ENCODE results near the gene CLCN3.
A peak's percentile ranks its signal among the peaks of the same experiment; 100 is the strongest.
"Not testable (repeated sequence)": the region's sequence is repeated elsewhere in the genome, so short reads cannot be mapped to it uniquely, and the experiment has no call there.

CLCN3 gene

DNA sequence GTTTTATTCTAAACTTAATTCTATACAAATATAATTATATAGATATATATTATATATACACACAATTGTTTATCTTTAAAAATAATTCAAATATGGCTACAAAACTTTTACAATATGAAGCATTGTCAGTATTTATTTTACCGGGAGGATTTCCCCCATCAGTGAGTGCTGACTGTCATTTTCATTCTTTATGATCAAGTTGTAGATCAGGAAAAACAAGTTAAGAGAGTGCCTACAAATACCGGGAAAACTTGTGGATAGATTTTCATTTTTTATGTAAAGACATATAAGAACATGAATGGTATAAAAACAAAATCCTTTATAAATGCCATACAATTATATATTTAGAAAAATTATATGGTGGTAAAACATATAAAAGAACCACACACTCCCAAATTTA lies 37.8 kb downstream of the CLCN3 start:
- no peak for DNase-seq

DNA sequence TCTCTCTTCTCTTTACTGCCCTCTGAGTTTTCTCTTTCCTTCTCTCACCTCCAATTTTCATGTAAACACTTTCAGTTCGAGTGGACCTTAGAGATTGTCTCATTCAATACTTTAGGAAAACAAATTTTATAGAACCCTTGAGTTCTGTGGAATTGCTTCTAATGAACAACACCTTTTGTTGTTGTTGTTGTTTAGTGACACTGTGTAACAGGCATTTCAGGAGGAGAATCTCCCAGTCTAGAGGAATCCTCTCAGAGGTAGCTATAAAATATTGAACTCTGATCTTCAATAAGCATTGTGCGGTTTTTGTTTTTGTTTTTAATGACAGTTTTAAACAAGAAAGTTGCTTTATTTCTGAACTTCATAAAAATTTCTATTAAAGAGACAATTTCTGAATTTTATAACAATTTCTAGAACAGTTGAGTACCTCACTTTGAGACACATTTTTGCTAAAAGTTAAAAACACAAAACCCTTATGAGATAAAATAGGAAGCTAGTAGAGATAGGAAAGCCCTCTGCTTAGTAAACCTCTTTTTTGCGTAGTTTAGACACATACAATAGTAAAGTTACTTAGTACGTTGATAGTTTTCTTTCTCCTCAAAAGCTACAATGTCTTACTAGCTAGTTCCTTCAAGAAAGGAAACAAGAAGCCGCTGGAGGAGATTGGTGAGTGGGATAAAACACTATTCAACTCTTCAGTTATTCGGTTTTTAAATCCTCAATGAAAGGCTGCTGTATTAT lies 38.8 kb downstream of the CLCN3 start:
- DNase-seq: no peak

DNA sequence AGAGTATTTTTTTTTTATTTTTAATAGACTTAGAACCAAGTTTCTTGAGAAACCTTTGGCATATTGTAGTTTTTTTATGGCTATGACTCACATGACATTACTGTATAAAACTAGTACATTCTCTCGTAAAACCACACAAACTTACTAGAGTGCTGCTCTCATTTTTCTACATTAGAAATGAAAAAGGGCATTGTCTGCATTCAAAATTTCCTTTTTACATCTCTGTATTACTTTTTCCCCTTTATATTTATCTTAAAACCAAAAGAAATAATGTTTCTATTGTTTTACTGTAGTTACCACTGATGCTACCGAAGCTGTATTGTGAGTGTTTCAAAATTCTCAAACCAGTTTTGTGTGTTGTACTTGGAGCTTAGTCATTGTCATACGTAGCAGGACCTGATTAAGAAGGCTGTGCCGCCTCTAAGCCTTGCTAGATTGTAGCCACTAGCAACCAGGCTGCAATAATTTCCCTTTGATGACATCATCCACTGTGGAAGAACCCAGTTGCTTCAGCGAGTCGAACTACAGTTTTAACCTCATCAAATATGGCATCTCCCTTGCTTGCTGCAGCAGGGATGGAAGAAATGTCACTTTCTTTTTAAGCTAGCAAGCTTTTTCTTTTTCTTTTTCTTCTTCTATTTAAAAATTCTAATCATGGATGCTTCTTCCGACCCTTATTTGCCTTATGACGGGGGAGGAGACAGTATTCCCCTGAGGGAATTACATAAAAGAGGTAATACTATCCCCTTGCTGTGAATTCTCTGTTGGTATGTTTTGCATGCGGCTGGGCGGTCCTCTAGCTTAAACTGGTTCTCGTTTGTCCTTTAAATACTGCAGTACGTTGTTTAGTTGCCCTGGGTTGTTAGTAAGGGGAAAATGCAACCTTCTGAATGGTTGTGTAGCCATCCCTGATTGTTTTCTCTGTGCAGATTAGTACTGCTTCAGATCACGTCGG lies 39.6 kb downstream of the CLCN3 start:
- peak; percentile 93 for DNase-seq

DNA sequence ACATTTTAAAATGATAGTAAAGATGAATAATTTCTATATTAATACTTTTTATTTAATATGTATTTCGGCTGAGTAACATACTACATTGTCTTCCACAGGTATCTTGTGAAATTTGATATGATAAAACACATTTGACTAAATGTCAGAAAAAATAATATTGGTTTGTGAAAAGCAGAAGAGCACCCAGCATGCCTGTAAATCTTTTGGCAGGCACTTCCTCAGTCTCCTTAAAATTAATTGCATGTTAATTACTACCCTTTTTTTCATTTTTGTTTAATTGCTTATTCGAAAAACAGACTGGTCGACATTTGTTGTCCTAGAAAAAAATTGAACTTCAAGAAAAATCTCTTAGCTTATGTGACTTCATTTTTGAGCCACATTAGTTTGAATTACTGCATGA lies 40.6 kb downstream of the CLCN3 start:
- DNase-seq: no peak

DNA sequence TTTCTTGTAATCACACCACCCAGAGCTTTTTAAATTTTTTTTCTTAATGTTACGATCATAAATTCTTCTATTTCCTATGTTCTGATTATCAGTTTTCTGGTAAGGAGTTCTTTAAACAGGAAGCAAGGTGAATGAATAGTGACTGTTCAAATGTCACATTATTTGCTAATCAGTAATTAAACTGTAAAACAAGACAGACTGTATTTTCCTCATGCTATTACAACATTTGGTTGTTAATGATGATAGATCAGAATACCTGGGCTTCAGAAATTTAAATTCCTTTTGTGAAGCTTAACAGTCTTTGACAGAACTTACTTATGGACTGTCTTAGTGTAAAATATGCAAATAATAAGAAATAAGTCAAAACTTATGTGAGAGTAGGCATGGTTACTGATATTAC lies 41.4 kb downstream of the CLCN3 start:
- no peak for DNase-seq

DNA sequence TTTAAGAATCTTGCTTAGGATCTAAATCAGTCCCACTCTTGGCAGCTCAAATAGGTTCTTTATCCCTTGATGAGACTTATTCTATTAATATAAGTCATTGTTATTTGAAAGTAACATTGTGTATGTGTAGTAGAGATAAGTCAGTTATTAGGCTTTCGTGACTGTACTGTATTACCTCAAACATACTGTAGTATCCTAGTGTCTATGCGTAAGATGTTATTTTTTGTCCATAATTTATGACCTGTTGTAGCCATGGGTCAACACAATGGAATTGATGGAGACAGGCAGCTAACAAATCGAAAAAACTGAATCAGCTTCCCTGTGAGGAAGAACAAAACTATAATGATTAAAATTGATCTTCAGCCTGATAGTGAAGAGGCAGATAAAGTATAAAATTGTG lies 41.8 kb downstream of the CLCN3 start:
- DNase-seq: no peak

DNA sequence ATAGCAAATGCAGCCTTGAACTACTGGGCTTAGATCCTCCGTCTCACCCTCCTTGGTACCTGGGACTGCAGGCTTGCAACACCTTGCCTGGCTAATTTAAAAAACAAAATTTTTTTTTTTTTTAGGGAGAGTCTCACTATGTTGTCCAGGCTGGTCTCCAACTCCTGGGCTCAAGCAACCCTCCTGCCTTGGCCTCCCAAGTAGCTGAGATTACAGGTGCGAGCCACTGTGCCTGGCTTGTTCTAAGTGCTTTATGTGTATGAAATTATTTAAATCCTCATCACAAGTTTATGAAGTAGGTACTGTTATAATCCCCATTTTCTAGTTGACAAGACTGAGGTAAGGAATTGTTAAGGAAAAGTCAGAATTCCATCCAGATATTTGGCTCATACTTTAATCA lies 43.0 kb downstream of the CLCN3 start:
- DNase-seq: no peak

DNA sequence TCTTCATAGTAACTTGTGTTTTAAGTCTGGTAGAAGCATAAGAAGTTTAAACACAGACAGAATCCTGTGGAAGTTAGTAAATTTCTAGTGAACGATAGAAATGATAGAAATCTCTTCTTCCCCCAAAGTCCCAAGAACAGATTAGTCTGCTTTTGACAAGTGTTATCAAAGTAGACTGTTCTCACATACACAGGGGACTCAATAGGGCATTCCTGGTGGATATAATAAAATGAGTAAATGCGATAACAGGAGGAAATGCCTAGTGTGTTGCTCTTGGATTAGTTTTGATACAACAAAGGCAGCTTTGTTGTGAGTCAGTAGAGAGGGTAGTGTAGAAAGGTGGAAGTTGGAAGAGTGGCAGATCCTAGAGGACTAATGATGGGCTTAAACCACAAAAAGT lies 43.5 kb downstream of the CLCN3 start:
- DNase-seq: no peak

DNA sequence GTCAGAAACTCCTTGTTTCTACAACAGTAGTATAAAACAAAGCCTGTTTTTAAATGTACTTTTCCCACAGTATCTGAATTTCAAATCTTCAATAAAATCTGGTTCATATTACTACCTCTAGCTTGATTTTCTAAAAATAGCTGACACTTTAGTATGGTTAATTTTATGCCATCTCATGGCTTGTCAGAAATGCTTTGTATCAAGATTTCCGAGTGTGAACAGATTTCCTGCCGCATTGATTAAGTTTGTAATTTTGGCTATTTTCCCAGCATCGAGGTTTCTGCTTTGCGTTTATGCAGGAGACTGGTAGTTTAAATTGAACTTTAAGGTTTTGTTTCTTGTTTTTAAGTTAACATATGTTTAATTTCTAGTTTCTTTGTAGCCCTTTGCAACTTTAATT lies 44.2 kb downstream of the CLCN3 start:
- DNase-seq: no peak

DNA sequence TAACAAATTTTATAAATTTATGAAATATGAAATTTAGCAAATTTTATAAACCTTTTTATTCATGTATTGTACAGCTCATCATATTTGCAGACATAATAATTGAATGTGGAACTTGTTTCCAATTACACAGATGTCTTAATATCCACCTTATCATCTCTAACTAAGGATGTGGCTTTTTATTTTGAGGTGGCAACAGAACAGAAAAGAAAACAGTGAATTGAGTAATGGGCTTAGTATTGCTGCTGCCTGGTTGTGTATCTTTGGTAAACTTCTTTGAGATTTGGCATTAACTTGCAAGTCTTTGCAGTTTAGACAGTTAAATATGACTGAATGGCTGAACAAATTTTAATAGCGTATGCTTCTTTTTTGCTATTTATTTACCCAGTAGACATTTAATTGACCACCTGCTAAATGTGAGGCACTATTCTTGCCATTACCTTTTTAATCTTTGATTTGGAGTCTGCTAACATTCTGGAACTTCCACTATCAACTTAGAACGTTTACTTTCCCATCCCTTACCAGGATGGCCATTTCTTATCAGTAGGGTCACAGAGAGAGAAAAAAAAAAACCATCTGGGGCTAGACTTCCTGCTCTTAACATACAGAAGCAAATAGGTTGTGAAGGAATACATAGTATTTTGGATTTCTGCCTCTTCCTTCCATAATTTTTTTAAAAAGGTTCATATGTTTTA lies 44.8 kb downstream of the CLCN3 start:
- no peak for DNase-seq

DNA sequence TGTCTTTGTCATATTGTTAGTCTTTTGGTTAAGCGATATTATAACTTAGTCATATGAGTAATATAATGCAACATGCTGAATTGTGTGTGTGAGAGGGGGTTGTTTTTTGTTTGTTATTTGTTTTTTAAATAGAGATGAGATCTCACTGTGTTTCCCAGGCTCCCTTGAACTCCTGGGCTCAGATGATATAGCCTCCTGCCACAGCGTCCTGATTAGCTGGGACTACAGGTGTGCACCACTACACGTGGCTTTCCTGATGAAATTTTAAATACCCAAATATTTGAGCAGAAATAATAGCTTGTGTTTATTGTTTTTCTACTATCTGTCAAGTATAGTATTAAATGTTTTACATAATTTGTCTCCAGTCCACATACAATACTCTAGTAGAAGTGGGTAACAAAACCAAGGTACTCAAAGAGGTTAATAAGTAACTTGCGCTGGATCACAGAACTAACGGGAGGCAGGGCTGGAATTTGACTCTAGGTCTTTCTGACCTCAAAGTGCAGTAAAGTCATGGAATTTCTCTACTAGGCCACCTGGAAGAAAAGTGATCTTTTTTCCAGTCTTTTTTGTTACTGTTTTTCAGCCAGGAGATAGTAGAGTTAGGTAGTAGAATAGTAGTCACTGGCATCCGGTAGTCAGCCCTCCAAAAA lies 47.8 kb downstream of the CLCN3 start:
- no peak for DNase-seq

DNA sequence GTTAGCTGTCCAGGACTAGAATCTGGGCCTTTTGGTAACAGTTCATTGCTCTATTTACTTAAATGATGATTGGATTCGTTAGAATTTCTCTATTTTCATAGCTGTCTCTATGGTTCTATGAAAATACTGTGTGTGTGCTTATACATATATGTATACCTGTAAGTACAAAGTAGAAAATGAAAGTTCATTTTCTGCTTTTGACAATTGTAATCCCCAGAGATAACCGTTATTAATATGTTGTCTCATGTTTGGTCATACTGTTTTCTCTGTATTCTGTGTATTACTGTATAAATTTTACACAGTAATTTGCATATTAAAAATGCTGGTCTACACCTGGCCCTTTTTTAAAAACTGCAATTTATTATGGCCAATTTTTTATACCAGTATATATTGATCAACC lies 55.4 kb downstream of the CLCN3 start:
- no peak for DNase-seq

DNA sequence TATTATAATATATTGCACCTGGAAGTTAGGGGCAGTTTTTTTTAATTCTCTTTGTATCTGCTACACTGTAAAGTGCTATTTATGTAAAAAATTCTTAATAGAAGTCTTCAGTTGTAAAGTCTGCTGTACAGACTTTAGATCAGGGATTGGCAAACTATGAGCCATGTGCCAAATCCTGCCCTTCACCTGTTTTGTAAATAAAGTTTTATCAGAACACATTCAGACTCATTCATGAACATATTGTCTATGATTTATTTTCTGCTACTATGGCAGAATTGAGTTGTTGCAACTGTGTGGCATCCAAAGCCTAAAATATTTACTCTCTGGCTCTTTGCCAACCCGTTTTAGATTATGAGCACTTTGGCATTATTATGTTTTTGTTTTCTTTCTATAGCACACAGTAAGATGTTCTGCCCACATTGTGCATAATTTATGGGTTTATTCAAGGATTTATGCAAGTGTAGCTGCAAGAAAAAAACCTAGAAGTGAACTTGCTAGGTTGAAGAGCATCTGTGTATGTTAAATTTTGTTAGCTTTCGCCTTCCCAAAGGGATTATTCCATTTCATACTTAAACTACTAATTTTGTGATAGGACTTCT lies 56.9 kb downstream of the CLCN3 start:
- DNase-seq: peak; percentile 10

DNA sequence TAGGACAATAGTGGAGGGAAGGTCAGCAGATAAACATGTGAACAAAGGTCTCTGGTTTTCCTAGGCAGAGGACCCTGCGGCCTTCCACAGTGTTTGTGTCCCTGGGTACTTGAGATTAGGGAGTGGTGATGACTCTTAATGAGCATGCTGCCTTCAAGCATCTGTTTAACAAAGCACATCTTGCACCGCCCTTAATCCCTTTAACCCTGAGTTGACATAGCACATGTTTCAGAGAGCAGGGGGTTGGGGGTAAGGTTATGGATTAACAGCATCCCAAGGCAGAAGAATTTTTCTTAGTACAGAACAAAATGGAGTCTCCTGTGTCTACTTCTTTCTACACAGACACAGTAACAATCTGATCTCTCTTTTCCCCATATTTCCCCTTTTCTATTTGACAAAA lies 58.1 kb downstream of the CLCN3 start:
- DNase-seq: not testable (repeated sequence)

DNA sequence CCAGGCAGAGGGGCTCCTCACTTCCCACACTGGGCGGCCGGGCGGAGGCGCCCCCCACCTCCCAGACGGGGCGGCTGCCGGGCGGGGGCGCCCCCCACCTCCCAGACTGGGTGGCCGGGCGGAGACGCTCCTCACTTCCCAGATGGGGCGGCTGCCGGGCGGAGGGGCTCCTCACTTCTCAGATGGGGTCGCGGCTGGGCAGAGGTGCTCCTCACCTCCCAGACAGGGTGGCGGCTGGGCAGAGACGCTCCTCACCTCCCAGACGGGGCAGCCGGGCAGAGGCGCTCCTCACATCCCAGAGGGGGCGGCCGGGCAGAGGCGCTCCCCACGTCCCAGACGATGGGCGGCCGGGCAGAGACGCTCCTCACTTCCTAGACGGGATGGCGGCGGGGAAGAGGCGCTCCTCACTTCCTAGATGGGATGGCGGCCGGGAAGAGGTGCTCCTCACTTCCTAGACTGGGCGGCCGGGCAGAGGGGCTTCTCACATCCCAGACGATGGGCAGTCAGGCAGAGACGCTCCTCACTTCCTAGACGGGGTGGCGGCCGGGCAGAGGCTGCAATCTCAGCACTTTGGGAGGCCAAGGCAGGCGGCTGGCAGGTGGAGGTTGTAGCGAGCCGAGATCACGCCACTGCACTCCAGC lies 58.7 kb downstream of the CLCN3 start:
- not testable (repeated sequence) for DNase-seq

DNA sequence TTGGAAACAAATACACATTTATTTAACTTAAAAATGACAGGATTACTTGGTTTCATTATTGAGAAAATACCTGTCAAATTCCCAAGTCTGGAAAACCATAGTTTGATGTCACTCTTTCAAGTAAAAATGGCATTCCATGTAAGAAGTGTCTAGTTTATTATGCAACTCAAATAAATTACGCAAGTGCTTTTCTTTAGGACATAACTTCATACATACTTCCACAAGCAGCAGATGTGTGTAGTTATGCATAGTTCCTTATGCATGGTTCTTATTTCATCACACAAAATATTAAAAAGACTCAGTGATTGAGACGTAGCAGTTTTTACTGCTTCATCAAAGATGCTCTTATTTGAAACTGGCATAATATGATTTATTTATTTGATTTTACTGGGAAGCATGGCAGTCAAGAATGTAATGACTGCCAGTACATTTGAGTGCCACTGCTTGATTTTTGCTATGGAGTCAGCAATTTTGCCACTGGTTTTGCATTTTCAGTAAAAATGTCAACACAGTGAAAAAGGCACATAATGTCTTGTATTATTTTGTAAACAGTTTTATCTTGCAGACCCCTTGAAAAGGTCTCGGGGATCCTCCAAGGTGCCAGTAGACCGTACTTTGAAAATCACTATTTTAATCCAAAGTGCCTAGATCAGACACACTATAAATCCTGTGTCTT lies 62.1 kb downstream of the CLCN3 start:
- DNase-seq: no peak

DNA sequence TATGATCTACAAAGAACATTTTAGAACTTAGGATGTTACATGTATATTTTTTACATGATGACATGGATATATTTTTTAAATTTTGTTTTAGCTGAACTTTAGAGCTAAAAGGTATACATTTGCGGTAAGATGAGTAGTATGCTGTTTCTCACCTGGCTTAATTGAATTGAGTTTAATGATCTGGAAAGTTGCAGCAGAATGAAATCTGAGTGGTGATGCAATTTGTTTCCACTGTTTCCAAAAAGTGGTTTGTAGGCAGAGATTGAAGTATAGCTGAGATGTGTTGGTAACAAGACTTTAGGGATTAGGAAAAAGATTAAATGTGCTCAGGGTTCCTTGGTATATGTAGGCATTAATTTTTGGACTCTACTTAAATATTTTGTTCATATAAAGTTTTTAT lies 69.3 kb downstream of the CLCN3 start:
- no peak for DNase-seq

DNA sequence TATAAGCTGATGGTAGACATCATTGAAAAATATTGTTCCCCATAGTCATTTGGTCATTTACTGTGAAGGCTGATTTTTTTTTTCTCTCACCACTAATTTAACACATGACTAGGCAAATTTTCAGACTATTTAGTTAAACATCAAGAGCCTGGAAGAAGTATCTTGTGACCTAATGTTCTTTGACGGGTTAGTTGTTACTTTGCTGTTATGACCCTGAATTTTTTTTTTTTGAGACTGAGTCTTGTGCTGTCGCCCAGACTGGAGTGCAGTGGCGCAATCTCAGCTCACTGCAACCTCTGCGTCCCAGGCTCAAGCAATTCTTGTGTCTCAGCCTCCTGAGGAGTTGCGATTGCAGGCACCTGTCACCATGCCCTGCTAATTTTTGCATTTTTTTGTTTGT lies 70.4 kb downstream of the CLCN3 start:
- no peak for DNase-seq

DNA sequence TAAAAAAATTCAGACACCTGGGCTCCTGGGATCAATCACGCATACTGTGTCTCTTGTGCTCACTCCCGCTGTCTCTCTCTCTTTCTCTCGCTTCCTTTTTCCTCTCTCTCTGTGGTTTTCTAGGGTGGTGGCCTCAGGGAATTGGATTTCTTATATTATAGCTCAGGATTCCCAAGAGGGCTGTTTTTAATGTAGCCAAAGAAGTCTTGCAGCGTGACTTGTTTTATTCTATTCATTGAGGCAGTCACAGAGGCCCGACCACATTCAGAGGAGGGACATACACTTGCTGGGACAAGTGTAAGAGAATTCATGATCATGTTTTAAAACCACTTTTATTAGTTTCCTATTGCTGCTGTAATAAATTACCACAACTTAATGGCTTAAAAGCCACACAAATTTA lies 78.0 kb downstream of the CLCN3 start:
- no peak for DNase-seq

DNA sequence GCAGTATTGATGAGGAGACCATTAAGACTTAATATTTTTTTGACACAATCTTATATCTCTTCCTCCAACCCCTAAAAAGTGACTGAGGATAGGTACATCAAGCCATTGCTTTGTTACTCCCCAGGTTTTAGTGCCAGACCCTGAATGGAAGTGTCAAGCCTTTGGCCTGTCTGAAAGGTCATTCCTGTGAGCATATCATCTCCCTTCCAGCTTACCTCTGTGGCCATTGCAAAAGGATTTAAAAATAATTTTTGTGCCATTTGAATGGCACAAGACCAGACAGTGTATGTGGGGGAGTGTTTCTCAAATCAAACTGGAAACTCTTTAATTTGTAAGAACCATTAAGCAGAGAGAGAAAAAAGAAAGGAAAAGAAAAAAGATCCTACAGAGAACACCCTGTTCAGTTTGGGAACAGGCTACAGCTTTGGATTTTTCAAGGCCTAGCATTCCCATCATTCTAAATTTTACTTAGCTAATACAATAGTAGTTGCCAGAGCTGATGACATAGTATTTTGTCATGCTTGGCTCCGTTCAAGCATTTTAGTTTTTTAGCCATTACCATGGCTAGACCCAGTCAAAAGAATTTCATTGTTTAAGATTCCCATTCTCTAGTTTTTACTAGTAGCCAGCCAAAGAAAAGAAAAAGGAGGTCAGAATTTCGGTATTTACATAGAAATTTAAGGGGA lies 87.7 kb downstream of the CLCN3 start:
- no peak for DNase-seq

DNA sequence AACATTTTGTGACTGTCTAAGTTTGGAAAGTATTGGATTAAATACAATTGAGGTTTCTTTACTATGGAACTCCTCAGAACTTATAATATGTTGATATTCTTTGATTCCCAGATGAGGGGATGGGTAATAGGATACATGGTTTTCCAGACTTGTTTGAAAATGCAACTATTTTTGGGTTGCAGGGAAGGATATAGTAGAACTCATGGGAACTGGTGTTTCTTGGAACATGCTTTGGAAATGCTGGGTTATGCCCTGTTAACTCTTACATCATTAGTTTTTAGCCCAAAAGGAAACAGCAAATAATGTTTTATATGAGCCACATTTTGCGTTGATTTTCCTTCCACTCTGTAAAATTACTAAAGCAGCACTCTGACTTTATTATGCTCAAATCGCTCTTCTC lies 95.4 kb downstream of the CLCN3 start:
- no peak for DNase-seq

Measured in NCI-H1436 (cell line).